ENCODE measurements around the gene BRAP.
"Not testable (repeated sequence)": the region's sequence is repeated elsewhere in the genome, so short reads cannot be mapped to it uniquely, and the experiment has no call there.

Gene BRAP

DNA sequence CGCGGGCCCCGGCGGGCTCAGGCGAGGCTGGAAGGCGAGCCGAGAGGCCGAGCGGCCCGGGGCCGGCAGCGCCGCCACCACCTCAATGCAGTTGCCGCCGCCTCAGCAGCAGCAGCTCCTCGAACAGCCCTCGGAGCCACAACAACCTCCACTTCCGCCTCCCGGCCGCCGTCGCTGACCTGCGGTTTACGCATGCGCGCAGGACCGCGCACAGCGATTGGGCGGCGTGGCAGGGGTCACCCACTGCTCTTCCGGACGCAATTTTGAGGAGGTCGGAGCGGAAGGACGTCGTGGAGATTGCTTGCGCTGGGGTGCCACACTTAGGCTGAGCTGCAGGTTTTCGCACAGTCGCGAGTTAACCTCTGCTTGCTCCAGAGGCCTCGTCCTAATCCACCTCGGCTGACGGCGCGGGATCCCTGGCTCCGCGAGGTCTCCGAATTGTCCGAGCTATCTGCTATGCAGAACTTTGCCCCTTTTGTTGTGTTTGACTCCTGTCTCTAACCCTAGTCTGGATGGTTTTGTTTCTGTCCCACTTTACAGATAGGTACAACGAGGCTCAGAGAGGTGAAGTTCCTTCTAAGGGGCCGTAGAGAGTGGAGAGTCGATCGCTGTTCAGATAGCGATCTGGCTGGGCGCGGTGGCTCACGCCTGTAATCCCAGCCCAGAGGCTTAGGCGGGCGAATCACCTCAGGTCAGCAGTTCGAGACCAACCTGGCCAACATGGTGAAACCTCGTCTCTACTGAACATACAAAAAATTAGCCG lies at the start of gene BRAP, which contains the start of gene ACAD10:
BRAP (minus strand) TSS at position 146 of the 763 bp plus-strand sequence. CDS start 164 bp downstream, outside the sequence.
ACAD10 (plus strand) TSS at position 243 of the 763 bp plus-strand sequence. CDS start 6,657 bp downstream, outside the sequence.
- H3K4me3 ChIP-seq (ENCODE audit: low read depth, low read length) = peak within 1 kb of the TSS; percentile 95

DNA sequence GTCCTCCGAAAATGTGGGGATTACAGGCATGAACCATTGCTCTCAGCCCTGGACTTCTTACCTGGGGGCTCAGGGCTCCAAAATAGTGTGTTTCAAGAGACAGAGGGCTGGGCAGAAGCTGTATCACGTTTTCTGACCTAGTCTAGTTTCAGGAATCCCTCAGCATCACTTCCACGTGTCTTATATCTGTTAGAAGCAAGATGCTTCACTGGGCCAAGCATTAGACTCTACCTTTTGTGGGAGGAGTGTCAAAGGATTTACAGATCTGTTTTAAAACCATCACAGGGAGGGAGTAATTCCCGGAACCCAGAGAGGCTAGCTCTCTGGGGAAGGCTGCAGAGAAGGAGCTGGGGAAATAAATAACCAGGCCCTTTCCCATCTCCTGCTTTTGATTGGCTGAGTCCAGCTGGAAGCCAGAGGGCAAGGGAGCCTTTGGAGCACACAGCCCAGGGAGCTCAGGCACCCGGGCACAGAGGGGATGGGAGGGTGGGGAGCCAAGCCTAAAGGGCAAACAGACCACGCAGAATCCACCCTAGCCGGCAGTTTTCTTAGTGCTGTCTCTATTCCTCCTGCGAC lies 47.7 kb upstream of the BRAP start:
- H3K4me3 ChIP-seq (ENCODE audit: low read depth, low read length) = no peak overlapping the region

- no peak overlapping the region for H3K4me3 ChIP-seq (ENCODE audit: low read depth, low read length)
These were observed 47.0 kb upstream of the BRAP start for GRCh38 chr12:111732786-111733185.

DNA sequence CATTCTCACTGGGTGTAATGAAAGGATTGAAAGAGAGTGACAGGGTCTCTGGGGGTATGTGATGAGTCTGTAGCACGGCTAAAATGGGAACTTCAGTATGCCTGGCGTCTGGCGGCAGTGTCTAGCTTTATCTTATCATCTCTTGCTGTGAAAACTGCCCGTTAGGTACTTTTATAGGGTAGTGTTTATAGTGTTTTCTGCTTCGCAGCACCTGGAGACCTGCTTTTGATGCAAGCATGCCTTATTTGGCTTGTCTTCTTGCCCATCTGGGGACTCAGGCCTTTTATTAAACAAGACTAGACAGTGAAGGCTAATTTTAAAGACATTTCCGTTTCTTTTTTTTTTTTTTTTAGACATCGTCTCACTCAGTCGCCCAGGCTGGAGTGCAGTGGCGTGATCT lies 44.7 kb upstream of the BRAP start:
- H3K4me3 ChIP-seq (ENCODE audit: low read depth, low read length) = no peak overlapping the region

DNA sequence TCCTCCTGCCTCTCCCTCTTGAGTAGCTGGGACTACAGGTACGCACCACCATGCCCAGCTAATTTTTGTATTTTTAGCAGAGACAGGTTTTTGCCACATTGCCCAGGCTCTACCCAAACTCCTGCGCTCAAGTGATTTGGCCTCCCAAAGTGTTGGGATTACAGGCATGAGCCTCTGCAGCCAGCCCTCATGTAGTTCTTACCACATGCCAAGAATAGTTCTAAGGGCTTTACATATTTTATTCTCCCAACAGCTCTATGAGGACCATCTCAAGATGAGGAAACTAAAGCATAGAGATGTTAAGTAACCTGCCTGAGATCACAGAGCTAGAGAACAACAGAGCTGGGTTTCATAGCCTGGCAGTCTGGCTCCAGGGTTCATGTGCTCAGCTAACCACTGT lies 43.0 kb upstream of the BRAP start:
- no peak overlapping the region for H3K4me3 ChIP-seq (ENCODE audit: low read depth, low read length)

DNA sequence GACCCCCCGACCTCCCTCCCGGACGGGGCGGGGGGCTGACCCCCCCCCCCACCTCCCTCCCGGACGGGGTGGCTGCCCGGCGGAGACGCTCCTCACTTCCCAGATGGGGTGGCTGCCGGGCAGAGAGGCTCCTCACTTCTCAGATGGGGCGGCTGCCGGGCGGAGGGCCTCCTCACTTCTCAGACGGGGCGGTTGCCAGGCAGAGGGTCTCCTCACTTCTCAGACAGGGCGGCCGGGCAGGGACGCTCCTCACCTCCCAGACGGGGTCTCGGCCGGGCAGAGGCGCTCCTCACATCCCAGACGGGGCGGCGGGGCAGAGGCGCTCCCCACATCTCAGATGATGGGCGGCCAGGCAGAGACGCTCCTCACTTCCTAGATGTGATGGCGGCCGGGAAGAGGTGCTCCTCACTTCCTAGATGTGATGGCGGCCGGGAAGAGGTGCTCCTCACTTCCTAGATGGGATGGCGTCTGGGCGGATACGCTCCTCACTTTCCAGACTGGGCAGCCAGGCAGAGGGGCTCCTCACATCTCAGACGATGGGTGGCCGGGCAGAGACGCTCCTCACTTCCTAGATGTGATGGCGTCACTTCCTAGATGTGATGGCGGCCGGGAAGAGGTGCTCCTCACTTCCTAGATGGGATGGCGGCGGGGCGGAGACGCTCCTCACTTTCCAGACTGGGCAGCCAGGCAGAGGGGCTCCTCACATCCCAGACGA lies 38.0 kb upstream of the BRAP start:
- H3K4me3 ChIP-seq (ENCODE audit: low read depth, low read length) = not testable (repeated sequence)

- H3K4me3 ChIP-seq (ENCODE audit: low read depth, low read length) = no peak overlapping the region
These were observed 34.7 kb upstream of the BRAP start for GRCh38 chr12:111720457-111720856.

DNA sequence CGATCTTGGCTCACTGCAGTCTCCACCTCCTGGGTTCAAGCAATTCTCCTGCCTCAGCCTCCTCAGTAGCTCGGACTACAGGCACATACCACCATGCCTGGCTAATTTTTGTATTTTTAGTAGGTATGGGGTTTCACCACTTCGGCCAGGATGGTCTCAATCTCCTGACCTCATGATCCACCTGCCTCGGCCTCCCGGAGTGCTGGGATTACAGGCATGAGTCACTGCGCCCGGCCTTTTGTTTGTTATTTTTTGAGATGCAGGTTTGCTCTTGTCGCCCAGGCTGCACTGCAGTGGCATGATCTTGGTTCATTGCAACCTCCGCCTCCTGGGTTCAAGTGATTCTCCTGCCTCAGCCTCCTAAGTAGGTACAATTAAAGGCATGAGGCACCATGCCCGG lies 33.6 kb upstream of the BRAP start:
- H3K4me3 ChIP-seq (ENCODE audit: low read depth, low read length) = not testable (repeated sequence)

GRCh38 chr12:111715279-111715678 lies 29.5 kb upstream of the BRAP start:
- H3K4me3 ChIP-seq (ENCODE audit: low read depth, low read length) = no peak overlapping the region

DNA sequence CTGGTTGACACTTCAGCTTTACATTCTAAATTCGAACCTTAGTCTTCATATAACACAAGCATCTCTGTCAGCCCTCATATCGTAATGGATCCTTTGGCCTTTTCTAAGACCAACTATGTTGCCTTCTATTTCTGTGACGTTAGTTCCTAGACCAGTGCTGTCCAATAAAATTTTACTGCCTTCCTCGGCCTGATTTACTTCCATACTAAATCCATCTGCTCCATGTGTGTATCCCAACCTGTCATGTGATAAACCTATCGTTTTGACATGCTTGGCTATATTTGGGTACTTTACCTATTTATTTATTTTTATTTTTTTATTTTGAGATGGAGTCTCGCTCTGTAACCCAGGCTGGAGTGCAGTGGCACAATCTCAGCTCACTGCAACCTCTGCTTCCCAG lies 20.4 kb upstream of the BRAP start:
- no peak overlapping the region for H3K4me3 ChIP-seq (ENCODE audit: low read depth, low read length)

DNA sequence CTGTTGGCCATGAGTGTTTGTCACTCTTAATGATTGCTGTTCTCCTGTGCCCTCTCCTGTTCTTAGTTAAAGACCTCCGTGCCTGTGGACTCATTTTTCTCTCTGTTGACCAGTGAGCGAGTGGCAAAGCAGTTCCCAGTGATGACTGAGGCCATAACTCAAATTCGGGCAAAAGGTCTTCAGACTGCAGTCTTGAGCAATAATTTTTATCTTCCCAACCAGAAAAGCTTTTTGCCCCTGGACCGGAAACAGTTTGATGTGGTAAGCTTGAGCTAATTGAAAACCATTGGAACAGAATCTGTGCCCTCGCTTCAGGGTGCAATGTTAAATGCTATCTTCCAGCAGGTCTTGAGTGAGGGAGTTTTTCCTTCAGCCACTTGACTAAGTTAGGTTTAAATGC lies 19.9 kb upstream of the BRAP start:
- H3K4me3 ChIP-seq (ENCODE audit: low read depth, low read length) = no peak overlapping the region

DNA sequence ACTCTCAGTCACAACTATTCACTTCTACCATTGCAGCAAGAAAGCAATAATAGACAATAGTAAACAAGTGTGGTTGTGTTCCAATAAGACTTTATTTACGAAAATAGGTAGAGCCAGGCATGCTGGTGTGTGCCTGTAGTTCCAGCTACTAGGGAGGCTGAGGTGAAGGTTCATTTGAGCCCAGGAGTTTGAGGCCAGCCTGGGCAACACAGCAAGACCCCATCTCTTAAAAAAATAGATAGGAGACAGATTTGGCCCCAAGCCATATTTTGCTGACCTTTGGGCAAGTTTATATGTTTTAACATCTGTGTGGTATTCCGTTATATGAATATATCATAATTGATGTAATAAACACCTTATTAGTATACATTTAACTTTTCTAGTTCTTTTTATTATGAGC lies 14.2 kb upstream of the BRAP start:
- H3K4me3 ChIP-seq (ENCODE audit: low read depth, low read length) = no peak overlapping the region

- no peak overlapping the region for H3K4me3 ChIP-seq (ENCODE audit: low read depth, low read length)
These were observed 8.1 kb upstream of the BRAP start for GRCh38 chr12:111693818-111694217.

DNA sequence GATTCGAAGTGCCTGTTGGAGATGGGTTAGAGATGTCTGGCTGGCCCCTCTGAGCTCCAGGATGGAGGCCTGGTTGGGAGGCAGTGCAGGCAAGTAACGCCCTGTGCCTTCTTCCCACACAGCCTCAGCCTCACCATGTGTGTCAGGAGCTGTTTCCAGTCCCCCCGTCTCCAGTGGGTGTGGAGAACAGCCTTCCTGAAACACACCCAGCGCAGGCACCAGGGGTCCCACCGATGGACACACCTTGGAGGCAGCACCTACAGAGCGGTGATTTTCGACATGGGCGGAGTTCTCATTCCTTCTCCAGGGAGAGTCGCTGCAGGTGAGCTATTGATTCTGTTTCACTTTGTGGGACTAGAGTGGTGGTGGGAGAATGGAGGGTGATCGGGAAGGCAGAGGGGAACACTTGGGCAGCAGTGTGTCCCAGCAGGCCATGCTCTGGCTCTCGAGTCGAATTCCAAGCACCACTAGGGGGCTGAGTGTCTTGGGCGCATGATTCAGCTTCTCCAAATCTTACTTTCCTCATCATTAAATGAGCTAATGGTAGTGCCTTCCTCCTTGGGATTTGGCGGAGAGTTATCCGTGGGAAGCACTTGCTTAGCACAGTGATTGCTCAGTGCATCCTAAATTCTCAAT lies 6.9 kb upstream of the BRAP start:
- H3K4me3 ChIP-seq (ENCODE audit: low read depth, low read length) = no peak overlapping the region

DNA sequence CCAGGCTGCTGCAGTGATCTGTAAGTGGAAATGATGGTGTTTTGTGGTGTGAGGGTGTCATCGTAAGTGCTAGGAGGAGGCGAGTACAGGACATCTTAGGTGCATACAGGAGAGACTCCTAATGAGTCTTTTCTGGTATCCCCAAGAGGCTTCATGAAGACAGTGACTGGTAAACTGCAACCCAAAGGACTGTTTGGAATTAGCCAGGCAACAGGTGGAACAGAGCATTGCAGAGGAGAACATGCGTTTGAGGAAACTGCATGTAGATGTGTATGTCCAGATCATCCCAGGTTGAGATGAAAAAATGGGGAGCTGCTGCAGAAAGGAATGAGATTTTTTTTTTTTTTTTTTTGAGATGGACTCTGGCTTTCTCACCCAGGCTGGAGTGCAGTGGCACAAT lies 5.5 kb upstream of the BRAP start:
- H3K4me3 ChIP-seq (ENCODE audit: low read depth, low read length) = no peak overlapping the region

DNA sequence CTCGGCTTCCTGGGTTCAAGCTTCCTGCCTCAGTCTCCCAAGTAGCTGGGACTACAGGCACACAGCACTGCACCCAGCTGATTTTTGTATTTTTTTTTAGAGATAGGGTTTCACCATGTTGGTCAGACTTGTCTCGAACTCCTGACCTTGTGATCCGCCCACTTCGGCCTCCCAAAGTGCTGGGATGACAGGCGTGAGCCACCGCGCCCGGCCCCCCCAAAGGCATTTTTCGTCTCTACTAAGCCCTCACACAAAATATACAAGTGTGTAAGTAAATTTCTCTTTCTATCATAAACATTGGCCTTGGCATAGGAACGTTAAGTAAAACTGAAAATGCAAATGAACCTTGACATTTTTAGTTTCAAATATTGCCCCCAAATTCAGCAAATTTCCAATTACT lies 2.2 kb upstream of the BRAP start:
- H3K4me3 ChIP-seq (ENCODE audit: low read depth, low read length) = no peak overlapping the region

DNA sequence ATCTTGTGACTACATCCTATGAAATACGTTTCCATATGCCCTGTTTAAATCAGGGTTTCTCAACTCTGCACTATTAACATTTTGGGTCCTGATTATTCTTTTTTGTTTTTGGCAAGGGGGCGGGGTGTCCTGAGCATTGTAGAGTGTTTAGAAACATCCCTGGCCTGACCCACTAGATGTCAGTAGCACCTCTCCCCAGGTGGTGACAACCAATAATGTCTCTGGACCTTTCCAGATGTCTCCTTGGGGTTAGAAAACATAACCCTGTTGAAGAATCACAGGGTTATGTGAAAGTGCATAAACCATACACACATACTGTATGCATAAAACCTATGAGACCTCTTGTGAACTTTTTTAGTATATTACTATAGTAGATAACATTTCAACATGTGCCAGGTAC lies 1.5 kb upstream of the BRAP start:
- no peak overlapping the region for H3K4me3 ChIP-seq (ENCODE audit: low read depth, low read length)

GRCh38 chr12:111686574-111687105 lies 884 bp upstream of the BRAP start:
- H3K4me3 ChIP-seq (ENCODE audit: low read depth, low read length) = peak overlapping the region; percentile 95

- peak overlapping the region; percentile 95 for H3K4me3 ChIP-seq (ENCODE audit: low read depth, low read length)
These were observed 390 bp downstream of the BRAP start for GRCh38 chr12:111685322-111685810.

DNA sequence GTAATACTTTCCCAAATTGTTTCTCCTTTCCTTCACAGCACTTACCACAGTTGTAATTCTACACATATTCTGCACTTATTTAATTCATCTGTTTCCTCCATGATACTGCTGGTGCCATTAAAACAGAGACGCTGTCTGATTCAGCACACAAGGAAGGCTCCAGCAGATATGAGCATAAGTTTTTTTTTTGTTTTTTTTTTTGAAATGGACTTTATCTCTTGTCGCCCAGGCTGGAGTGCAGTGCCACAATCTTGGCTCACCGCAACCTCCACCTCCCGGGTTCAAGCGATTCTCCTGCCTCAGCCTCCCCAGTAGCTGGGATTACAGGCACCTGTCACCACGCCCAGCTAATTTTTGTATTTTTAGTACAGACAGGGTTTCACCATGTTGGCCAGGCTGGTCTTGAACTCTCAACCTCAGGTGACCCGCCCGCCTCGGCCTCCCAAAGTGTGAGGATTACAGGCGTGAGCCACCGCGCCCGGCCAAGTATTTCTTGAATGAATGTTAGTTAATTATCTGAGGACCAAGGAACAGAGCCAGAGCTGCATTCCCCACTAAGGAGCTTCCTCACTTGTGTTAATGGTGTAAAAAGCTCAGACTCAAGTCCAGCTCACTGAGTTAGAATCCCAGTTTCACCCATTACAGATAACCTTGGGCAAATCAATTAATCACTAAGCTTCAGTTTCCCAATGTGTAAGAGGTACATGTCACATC lies 1.1 kb downstream of the BRAP start:
- H3K4me3 ChIP-seq (ENCODE audit: low read depth, low read length) = peak overlapping the region; percentile 95

Data from iPS-11a (cell line).